Effector CD4-positive, alpha-beta T cell (primary cell): ENCODE measurements around the gene MAGED1.

Source experiments
- DNase-seq: peaks from one replicate; pipeline ENCODE4 v3.0.0-alpha.2; 2020
- total RNA-seq: gene quantifications from one replicate; lab custom pipeline; 2026; lab: John Stamatoyannopoulos, UW

The MAGED1 gene
- 24.6 reads per million, percentile 51 among the genes with 10 or more reads in this experiment for total RNA-seq

- peak; percentile 50 for DNase-seq
These were observed at the start of gene MAGED1 for GRCh38 chrX:51892921-51893745. Gene MAGED1, plus strand, starts transcription at chrX:51893623. Its CDS starts 682 bp downstream, at chrX:51894305.

GRCh38 chrX:51847463-51847862 is 46.0 kb upstream of the MAGED1 start:
- no peak for DNase-seq

GRCh38 chrX:51851507-51852085 is 41.8 kb upstream of the MAGED1 start:
- DNase-seq = no peak

GRCh38 chrX:51852096-51852495 is 41.3 kb upstream of the MAGED1 start:
- no peak for DNase-seq

DNA sequence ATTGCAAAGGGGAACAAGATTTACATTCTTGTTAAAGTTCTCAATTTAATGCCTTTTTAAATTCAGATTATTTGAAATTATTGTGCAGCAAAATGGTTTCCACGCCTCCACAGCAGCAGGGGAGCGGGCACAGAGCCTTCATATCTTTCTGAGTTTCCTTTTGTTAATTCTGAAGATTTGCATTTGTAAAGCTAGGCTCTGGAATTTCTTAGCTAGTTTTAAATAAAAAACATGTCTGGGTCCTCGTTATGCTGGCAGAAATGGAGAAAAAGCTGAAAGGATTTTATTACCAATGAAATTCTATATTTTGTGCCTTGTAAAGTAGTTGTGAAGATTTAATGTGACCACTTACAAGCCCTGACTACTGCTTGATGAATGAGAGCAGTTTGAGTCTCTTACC is 40.8 kb upstream of the MAGED1 start:
- DNase-seq = no peak

DNA sequence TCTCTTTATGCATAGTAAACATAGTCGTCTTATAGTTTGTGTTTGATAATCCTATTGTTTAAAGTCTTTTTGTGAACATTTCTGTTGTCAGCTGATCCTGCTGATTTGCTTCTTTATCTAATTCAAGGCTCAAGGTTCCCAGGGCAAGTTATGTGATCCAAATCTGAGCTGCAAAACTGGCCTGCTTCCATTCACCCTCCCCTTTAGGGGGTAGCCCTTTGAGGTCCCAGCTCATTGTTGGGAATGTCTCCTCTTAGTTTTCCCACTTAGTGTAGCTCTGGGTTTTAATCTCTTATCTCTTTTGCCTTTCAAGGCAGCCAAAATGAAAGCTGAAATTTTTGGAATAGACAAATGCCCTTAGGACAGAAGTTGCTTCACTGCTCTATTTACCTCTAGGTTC is 40.2 kb upstream of the MAGED1 start:
- no peak for DNase-seq

- no peak for DNase-seq
These were observed 37.7 kb upstream of the MAGED1 start for GRCh38 chrX:51855698-51856097.

DNA sequence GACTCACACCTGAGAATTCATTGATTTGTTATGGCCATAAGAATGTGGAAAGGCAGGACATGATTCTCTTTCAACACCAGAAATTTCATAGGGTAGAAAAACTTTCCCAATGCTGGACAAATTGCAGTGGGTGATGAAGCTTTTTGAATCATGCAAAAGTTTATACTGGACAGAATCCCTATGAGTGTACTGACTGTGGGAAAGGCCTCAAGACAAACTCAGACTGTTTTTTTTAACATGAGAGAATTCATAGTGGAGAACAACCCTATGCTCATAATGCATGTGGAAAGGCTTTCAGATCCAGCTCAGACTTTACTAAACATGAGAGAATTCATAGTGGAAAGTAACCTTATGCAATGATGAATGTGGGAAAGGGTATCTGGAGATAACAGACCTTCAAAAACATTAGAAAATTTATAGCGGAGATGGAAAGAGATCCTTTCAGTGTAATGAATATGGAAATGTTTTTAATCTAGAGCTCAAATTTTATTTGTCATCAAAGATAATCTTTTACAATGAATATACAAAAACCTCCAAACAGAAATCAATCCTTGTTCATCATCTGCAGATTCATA is 36.2 kb upstream of the MAGED1 start:
- no peak for DNase-seq

DNA sequence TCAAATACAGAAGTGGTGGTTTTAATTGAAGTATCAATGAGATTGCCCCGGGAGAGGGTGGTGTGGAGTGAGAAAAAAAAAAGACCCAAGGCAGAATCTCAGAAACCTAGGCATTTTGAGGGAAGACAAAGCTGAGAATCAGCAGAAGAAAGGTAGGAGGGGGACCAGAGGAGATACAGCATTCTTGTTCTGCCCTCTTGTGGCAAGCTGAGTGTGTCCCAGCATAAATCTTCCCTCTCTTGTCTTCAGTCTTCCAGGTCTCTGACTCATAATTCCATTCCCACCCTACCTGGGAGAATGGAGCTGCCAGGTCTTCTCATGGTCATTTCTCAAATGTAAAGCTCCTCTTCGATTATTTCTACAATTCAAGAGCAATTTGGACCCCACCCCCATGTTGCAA is 32.7 kb upstream of the MAGED1 start:
- no peak for DNase-seq

DNA sequence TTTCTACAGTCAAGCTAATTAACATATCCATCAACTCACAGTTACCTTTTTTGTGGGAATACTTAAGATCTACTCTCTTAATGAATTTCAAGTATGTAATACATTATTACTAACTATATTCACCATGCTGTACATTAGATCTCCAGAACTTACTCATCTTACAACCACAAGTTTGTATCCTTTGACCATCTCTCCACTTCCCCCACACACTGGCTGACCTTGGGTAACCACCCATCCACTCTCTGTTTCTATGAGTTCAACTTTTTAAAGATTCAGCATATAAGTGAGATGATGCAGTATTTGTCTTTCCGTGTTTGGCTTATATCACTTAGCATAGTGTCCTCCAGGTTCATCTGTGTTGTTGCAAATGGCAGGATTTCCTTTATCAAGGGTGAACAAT is 30.5 kb upstream of the MAGED1 start:
- DNase-seq = no peak

- DNase-seq = no peak
These were observed 27.2 kb upstream of the MAGED1 start for GRCh38 chrX:51866210-51866609.

DNA sequence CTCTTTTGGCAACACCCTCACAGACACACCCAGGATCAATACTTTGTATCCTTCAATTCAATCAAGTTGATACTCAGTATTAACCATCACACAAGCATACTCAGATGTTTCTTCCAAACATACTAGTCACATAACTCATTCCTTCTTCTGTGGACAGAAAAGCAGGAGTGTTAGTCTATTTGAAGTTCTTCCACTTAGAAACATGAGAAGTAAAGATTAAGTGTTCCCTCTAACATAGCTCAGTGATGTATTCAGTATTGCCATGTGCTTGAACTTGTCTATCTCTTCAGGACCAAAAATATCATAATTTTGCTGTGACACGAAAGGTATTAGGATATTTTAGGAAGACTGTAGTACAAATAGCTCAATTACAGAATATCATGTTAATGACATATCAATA is 25.8 kb upstream of the MAGED1 start:
- no peak for DNase-seq

GRCh38 chrX:51870354-51870753 is 23.1 kb upstream of the MAGED1 start:
- DNase-seq = no peak

GRCh38 chrX:51874123-51874522 is 19.3 kb upstream of the MAGED1 start:
- DNase-seq = no peak

- no peak for DNase-seq
These were observed 17.0 kb upstream of the MAGED1 start for GRCh38 chrX:51876441-51876840.

DNA sequence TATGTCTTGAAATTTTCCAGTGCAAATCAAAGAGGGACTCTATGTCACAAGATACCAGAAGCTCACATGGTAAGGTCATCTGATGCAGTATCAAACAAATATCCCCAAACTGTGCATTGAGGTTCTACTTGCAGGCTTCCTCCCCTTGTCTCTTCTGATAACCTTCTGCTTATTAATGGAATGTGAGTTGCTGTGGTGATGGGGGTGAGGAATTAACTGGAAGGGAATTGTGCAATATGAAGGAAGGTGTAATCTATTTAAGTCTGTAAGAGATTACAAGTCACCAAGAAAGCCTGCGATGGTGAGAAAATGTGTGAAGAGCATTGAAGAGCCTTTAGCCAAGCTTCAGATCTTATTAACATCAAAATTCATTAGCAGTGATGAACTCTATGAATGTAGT is 15.4 kb upstream of the MAGED1 start:
- DNase-seq = no peak

- no peak for DNase-seq
These were observed 3.6 kb upstream of the MAGED1 start for GRCh38 chrX:51889851-51890250.

DNA sequence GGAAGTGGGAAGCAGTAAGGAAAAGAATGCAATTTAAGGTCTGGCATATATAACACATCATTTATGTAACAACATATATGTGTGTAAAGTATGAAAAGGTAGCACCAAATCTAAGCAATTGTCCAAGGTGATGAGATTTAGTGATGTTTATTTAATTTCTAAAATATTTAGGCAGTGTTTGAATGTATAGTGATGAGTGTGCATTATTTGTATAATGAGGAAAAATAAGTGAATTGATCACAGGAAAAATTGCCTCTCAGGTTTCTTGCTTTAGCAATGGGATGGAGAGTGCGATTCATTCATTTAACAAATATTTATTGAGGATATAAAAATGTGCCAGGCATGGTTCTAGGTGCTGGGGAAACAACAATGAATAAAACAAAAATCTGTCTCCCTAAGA is 2.2 kb upstream of the MAGED1 start:
- no peak for DNase-seq

GRCh38 chrX:51891821-51892551 is 1.4 kb upstream of the MAGED1 start:
- DNase-seq = no peak

DNA sequence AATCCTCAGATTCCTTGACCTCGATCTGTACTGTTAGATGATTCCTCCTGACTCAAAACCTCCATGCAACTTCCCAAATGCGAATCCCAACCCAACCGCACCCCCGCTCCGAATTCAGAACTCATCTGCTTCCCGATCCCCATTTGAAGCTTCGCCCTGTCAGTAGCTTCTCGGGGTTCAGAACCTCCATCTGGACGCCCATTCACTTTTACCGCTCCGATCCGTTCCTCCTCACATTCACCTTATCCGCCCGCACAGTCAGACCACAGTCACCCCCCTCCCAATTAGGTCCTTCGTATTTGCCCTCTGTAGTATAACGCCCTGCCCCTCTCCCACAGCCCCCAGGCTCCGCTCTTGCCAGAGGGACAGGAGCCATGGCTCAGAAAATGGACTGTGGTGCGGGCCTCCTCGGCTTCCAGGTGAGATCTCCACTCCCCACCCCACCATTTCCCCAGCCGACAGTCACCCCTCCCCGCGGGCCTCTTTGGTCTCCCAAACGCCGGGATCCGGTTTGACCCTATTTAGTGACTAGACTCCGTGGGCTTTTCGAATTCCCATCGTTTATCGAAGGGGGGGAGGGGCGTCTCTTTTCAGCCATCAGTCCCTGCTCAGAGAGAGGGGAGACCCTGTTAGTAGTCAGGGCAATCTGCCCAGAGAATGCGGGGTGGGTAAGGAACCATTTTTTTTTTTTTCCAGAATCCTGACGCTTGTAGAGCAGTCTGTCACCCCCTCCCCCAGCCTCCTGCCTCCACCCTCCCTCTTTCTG is 691 bp downstream of the MAGED1 start:
- no peak for DNase-seq

DNA sequence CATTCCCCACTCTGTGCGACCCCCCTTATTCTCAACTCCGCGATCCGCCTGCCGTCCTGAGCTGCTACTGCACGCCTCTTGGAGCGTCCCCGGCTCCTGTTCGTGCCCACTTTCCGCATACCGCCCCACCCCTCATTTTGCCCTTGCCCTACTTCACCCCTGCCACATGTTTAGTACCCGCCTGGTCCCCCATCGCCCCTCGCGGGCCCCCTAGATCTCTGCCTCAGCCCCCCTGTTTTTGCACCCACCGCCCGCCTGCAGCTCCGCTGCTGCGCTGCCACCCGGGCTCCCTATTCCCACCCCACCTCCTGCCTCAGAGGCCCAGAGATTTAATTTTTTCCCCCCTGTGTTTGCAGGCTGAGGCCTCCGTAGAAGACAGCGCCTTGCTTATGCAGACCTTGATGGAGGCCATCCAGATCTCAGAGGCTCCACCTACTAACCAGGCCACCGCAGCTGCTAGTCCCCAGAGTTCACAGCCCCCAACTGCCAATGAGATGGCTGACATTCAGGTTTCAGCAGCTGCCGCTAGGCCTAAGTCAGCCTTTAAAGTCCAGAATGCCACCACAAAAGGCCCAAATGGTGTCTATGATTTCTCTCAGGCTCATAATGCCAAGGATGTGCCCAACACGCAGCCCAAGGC is 1.4 kb downstream of the MAGED1 start:
- DNase-seq = no peak

GRCh38 chrX:51896626-51897025 is 3.2 kb downstream of the MAGED1 start:
- DNase-seq = no peak
